Stimulated activated CD8-positive, alpha-beta memory T cell treated with anti-CD3 and anti-CD28 coated beads, Interleukin-7, amount 100 ng/mL, for 48 hours (primary cell): ENCODE data around the gene FASN.

Source experiments
- DNase-seq, 2 donors: peaks; one replicate each; pipeline ENCODE4 v3.0.0-alpha.2; 2020; ENCODE audit warnings: low read depth in 1 of 2; ENCODE audit errors: extremely low read depth in 1 of 2

The FASN gene

GRCh38 chr17:82089723-82090548 lies 8.1 kb downstream of the FASN start:
- DNase-seq: no peak

GRCh38 chr17:82088838-82089722 lies 9.0 kb downstream of the FASN start:
- no peak for DNase-seq

GRCh38 chr17:82087961-82088837 lies 9.8 kb downstream of the FASN start:
- DNase-seq: no peak

GRCh38 chr17:82086941-82087906 lies 10.8 kb downstream of the FASN start:
- no peak for DNase-seq

GRCh38 chr17:82085931-82086764 lies 11.9 kb downstream of the FASN start:
- no peak for DNase-seq

GRCh38 chr17:82085031-82085861 lies 12.8 kb downstream of the FASN start:
- DNase-seq: no peak

- no peak for DNase-seq
Measured at GRCh38 chr17:82084373-82085030, 13.5 kb downstream of the FASN start.

GRCh38 chr17:82083533-82084359 lies 14.3 kb downstream of the FASN start:
- DNase-seq: no peak

- no peak for DNase-seq
Measured at GRCh38 chr17:82083009-82083408, 15.0 kb downstream of the FASN start.

- DNase-seq: no peak
Measured at GRCh38 chr17:82082456-82082855, 15.6 kb downstream of the FASN start.

GRCh38 chr17:82081966-82082365 lies 16.1 kb downstream of the FASN start:
- no peak for DNase-seq

- DNase-seq: no peak
Measured at GRCh38 chr17:82081546-82081945, 16.5 kb downstream of the FASN start.

GRCh38 chr17:82080789-82081464 lies 17.1 kb downstream of the FASN start:
- no peak for DNase-seq

GRCh38 chr17:82080048-82080788 lies 17.8 kb downstream of the FASN start:
- no peak for DNase-seq

- no peak for DNase-seq
Measured at GRCh38 chr17:82079001-82079677, 18.9 kb downstream of the FASN start.
